HEK293 (cell line): Measurements from ENCODE around the gene NCKAP5L.

Experiments
- CTCF ChIA-PET: fragments of 350-600 bp; formaldehyde crosslinking; extraction: SDS; loops from one replicate; lab custom pipeline; 2021; ENCODE audit warnings: antibody characterized with exemption; lab: Yijun Ruan, JAX
- POLR2A ChIA-PET: fragments of 300-600 bp; formaldehyde crosslinking; extraction: SDS; loops from one replicate; lab custom pipeline; 2020; ENCODE audit warnings: antibody characterized with exemption, inconsistent platforms; lab: Yijun Ruan, JAX
- H3K27ac ChIP-seq: fragments of 200-500 bp; sonication (Bioruptor generic); 2 replicates; pipeline ENCODE4 v1.5.1; 2014; ENCODE audit warnings: low read depth, low read length, control low read depth, inconsistent platforms; ENCODE audit errors: extremely low read depth
- H3K36me3 ChIP-seq, 2 experiments: fragments of 200-500 bp in 1 of 2; sonication (Bioruptor generic) in 1 of 2; 1 replicate in 1 of 2; 2 replicates in 1 of 2; pipeline ENCODE4 v1.5.1; 2014 to 2017; ENCODE audit warnings: inconsistent platforms in 2 of 2, low read length in 2 of 2; ENCODE audit not compliant: control insufficient read depth in 2 of 2, insufficient read depth in 1 of 2
- H3K4me1 ChIP-seq: fragments of 200-500 bp; sonication (Bioruptor generic); 2 replicates; pipeline ENCODE4 v1.5.1; 2014; ENCODE audit warnings: mild to moderate bottlenecking, low read length, inconsistent platforms; ENCODE audit not compliant: control insufficient read depth, insufficient read depth
- H3K4me3 ChIP-seq: 2 replicates; pipeline ENCODE4 v1.5.1; 2011; ENCODE audit warnings: low read depth, mild to moderate bottlenecking, control low read depth, low read length, moderate library complexity
- H3K9me3 ChIP-seq: fragments of 200-500 bp; sonication (Bioruptor generic); 2 replicates; pipeline ENCODE4 v1.5.1; 2014; ENCODE audit warnings: low read depth, low read length, inconsistent platforms; ENCODE audit not compliant: control insufficient read depth, insufficient read depth
- EGR2 ChIP-seq: fragments of 450-650 bp; formaldehyde crosslinking; IDR thresholded peaks from 2 replicates; pipeline ENCODE4 v1.5.1; 2016; ENCODE audit warnings: low read depth, missing biosample characterization, missing genetic modification characterization
- KLF17 ChIP-seq: fragments of 450-650 bp; formaldehyde crosslinking; IDR thresholded peaks from 2 replicates; pipeline ENCODE4 v1.5.1; 2016; ENCODE audit warnings: missing biosample characterization, missing genetic modification characterization
- REPIN1 ChIP-seq: fragments of 450-650 bp; formaldehyde crosslinking; IDR thresholded peaks from 2 replicates; pipeline ENCODE4 v1.5.1; 2017; ENCODE audit warnings: missing biosample characterization, missing genetic modification characterization, low read depth
- TCF7L2 ChIP-seq: IDR thresholded peaks from 2 replicates; pipeline ENCODE4 v1.6.1; 2011; ENCODE audit warnings: low read depth, mild to moderate bottlenecking, inconsistent platforms, low read length, moderate library complexity, borderline replicate concordance
- TRIM28 ChIP-seq: IDR thresholded peaks from 2 replicates; pipeline ENCODE4 v1.6.1; 2011; ENCODE audit warnings: low read length, control low read depth, borderline replicate concordance
- ZBTB17 ChIP-seq: fragments of 450-650 bp; formaldehyde crosslinking; IDR thresholded peaks from 2 replicates; pipeline ENCODE4 v1.5.1; 2016; ENCODE audit warnings: missing biosample characterization, missing genetic modification characterization
- ZNF155 ChIP-seq: fragments of 450-650 bp; formaldehyde crosslinking; IDR thresholded peaks from 2 replicates; pipeline ENCODE4 v1.5.1; 2016; ENCODE audit warnings: missing biosample characterization, missing genetic modification characterization
- ZNF174 ChIP-seq: fragments of 450-650 bp; formaldehyde crosslinking; IDR thresholded peaks from 2 replicates; pipeline ENCODE4 v1.5.0; 2017; ENCODE audit warnings: missing biosample characterization, mild to moderate bottlenecking, missing genetic modification characterization
- ZNF175 ChIP-seq: fragments of 450-650 bp; formaldehyde crosslinking; IDR thresholded peaks from 2 replicates; pipeline ENCODE4 v1.5.1; 2016; ENCODE audit warnings: missing biosample characterization, missing genetic modification characterization
- ZNF211 ChIP-seq: fragments of 450-650 bp; formaldehyde crosslinking; IDR thresholded peaks from 2 replicates; pipeline ENCODE4 v1.5.1; 2016; ENCODE audit warnings: low read depth, missing biosample characterization, missing genetic modification characterization
- ZNF394 ChIP-seq: fragments of 450-650 bp; formaldehyde crosslinking; IDR thresholded peaks from 2 replicates; pipeline ENCODE4 v1.5.1; 2016; ENCODE audit warnings: missing biosample characterization, missing genetic modification characterization, mild to moderate bottlenecking, moderate library complexity, borderline replicate concordance
- ZNF513 ChIP-seq: fragments of 450-650 bp; IDR thresholded peaks from 2 replicates; pipeline ENCODE4 v1.5.1; 2018; ENCODE audit warnings: missing biosample characterization, missing genetic modification characterization
- ZNF514 ChIP-seq: fragments of 450-650 bp; formaldehyde crosslinking; IDR thresholded peaks from 2 replicates; pipeline ENCODE4 v1.5.1; 2016; ENCODE audit warnings: missing biosample characterization, missing genetic modification characterization
- ZNF521 ChIP-seq: fragments of 450-650 bp; formaldehyde crosslinking; IDR thresholded peaks from 2 replicates; pipeline ENCODE4 v1.5.1; 2017; ENCODE audit warnings: missing biosample characterization, mild to moderate bottlenecking, missing genetic modification characterization
- ZNF558 ChIP-seq: fragments of 450-650 bp; formaldehyde crosslinking; IDR thresholded peaks from 2 replicates; pipeline ENCODE4 v1.5.1; 2016; ENCODE audit warnings: missing biosample characterization, missing genetic modification characterization
- ZNF571 ChIP-seq: fragments of 450-650 bp; formaldehyde crosslinking; IDR thresholded peaks from 2 replicates; pipeline ENCODE4 v1.5.0; 2017; ENCODE audit warnings: missing biosample characterization, missing genetic modification characterization
- ZNF629 ChIP-seq: fragments of 450-650 bp; formaldehyde crosslinking; IDR thresholded peaks from 2 replicates; pipeline ENCODE4 v1.5.1; 2017; ENCODE audit warnings: missing biosample characterization, missing genetic modification characterization
- ZNF830 ChIP-seq: fragments of 450-650 bp; IDR thresholded peaks from 2 replicates; pipeline ENCODE4 v1.5.0; 2018; ENCODE audit warnings: missing biosample characterization, missing genetic modification characterization, low read depth, mild to moderate bottlenecking, moderate library complexity

Gene NCKAP5L

GRCh38 chr12:49819786-49820185 is 8.4 kb downstream of the NCKAP5L start (continued):
- TF ChIP-seq ZNF513 (tag by site-specific recombination), result no peak

DNA sequence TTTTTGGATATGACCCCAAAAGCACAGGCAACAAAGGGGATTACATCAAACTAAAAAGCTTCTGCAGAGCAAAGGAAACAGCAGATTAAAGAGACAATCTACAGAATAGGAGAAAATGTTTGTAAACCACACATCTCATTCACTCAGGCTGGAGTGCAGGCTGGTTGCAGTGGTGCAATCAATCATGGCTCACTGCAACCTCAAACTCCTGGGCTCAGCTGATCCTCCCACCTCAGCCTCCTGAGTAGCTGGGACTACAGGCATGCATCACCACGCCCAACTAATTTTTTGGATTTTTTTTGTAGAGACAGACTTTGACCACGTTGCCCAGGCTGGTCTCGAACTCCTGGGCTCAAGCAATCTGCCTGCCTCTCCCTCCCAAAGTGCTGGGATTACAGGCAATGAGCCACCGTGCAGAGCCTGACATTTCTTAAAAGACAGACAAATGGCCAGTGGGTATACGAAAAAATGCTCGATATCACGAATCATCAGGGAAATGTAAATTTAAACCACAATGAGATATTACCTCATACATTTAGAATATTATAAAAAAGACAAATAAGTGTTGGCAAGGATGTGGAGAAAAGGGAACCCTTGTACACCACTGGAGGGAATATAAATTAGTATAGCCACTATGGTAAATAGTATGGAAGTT is 9.8 kb downstream of the NCKAP5L start:
- TF ChIP-seq ZNF394 (peak; percentile 47; the same call in 1 of the 2 replicates), ZNF571 (no peak)
- TF ChIP-seq, all 188 proteins: peak for 1
- H3K36me3 ChIP-seq, result peaks cover 13 to 22% of the 10 kb centered on the region in 2 experiments; a peak in 2 of 3 replicates
- no peaks in the 10 kb centered on the region for H3K9me3 ChIP-seq
- POLR2A ChIA-PET, result interaction anchor here (3.6 kb wide), 1 partner anchor 10 kb away, joined by 23 read pairs; the partner anchor contains the start of gene NCKAP5L
- no peaks in the 10 kb centered on the region for H3K4me1 ChIP-seq
- no peak overlapping the region for H3K4me3 ChIP-seq
- CTCF ChIA-PET, result no interaction called here
- no peak overlapping the region for H3K27ac ChIP-seq

GRCh38 chr12:49813131-49813530 is 15.1 kb downstream of the NCKAP5L start:
- H3K4me3 ChIP-seq, result no peak overlapping the region
- H3K36me3 ChIP-seq, result peaks cover 10 to 13% of the 10 kb centered on the region in 2 experiments; a peak in 2 of 3 replicates
- CTCF ChIA-PET, result no interaction called here
- TF ChIP-seq TRIM28 (no peak), ZNF558 (tag by site-specific recombination) (no peak), EGR2 (tag by site-specific recombination) (no peak), ZNF155 (no peak), KLF17 (tag by site-specific recombination) (no peak), ZNF830 (no peak), ZNF211 (tag by site-specific recombination) (no peak), REPIN1 (tag by site-specific recombination) (no peak), ZNF174 (tag by site-specific recombination) (no peak), TCF7L2 (no peak), ZNF514 (tag by site-specific recombination) (no peak)
- POLR2A ChIA-PET, result no interaction called here
- H3K4me1 ChIP-seq, result no peaks in the 10 kb centered on the region
- no peak overlapping the region for H3K27ac ChIP-seq
- no peaks in the 10 kb centered on the region for H3K9me3 ChIP-seq

DNA sequence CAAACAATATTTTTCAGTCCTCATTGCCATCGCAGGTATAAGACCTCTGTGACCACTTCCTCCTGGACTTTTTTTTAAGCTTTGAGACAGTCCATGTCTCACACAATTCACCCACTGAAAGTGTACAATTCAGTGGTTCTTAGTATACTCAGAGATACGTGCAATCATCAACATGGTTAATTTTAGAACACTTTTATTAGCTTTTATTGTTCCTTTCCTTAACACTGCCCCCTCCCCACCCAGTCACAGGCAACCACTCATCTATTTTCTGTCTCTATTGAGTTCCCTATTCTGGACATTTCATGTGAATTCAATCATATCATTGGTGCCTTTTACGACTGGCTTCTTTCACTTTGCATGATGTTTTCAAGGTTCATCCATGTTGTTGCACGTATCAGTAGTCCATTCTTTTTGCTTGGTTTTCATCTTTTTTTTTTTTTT is 16.2 kb downstream of the NCKAP5L start:
- H3K9me3 ChIP-seq, result no peaks in the 10 kb centered on the region
- no peak overlapping the region for H3K4me3 ChIP-seq
- H3K36me3 ChIP-seq, result peaks cover 10 to 19% of the 10 kb centered on the region in 2 experiments; a peak in 2 of 3 replicates
- ChIA-PET POLR2A (no interaction called here), CTCF (interaction anchor here (0.6 to 0.9 kb wide), 3 partner anchors 9 to 263 kb away, joined by 3 read pairs; no protein-coding TSS in a partner anchor)
- peak; percentile 85 for TF ChIP-seq ZBTB17 (tag by site-specific recombination)
- no peak for TF ChIP-seq ZNF394
- no peak for TF ChIP-seq ZNF175 (tag by site-specific recombination)
- TF ChIP-seq ZNF629, result no peak
- TF ChIP-seq ZNF521 (tag by site-specific recombination), result no peak
- H3K4me1 ChIP-seq, result no peaks in the 10 kb centered on the region
- no peak overlapping the region for H3K27ac ChIP-seq
